K562 treated with DMSO at 1 percent for 48 hours (cell line): ENCODE data around the gene ZNF74. TPM values are rescaled to one million over a fixed set of nuclear protein-coding genes. Genes with fewer than 3 reads are reported as not detected.

Experiments used
- total RNA-seq: library from RNA; unstranded; fragments of 300-600 nt; gene quantifications from 2 replicates; pipeline ENCODE4 v1.2.3, GENCODE V29; 2022; ENCODE audit warnings: low replicate concordance; ENCODE audit errors: extremely low read depth

ZNF74 gene
- total RNA-seq: not detected in 2 replicates

GRCh38 chr22:20393705-20394476 is at the start of gene ZNF74:
Gene ZNF74 (plus strand): TSS chr22:20394151. CDS start chr22:20394629, 478 bp downstream.

GRCh38 chr22:20437613-20438426 is 43.9 kb downstream of the ZNF74 start, which contains the start of gene SCARF2:
Gene SCARF2 (minus strand): TSS chr22:20437825. CDS start chr22:20437754, 71 bp downstream.

Other genes starting within 250 kb of the ZNF74 start
- not detected in 2 replicates for gene CCDC188, start 243.1 kb upstream of the ZNF74 start, total RNA-seq
- gene RTN4R, start 125.8 kb upstream of the ZNF74 start, total RNA-seq: not detected in 2 replicates
- gene DGCR6L, start 74.1 kb upstream of the ZNF74 start, total RNA-seq: not detected in 2 replicates
- not detected in 2 replicates for gene SCARF2, start 43.7 kb downstream of the ZNF74 start, total RNA-seq
- gene KLHL22, start 101.6 kb downstream of the ZNF74 start, total RNA-seq: not detected in 2 replicates
- 302 and 380 TPM in 2 replicates for gene MED15, start 113.5 kb downstream of the ZNF74 start, total RNA-seq